Dermis microvascular lymphatic vessel endothelial cell (primary cell): ENCODE results near the gene TMED1. TPM values are rescaled to one million over a fixed set of nuclear protein-coding genes. Genes with fewer than 3 reads are reported as not detected.

Experiments used
- DNase-seq, 2 donors: peaks; one replicate each; pipeline versions ENCODE4 v3.0.0 to v3.0.0-alpha.2; 2010; ENCODE audit warnings: low read depth in 2 of 2
- total RNA-seq: library from RNA; depleted of rRNA; stranded (reverse); fragments of >200 nt; gene quantifications from 2 replicates; pipeline ENCODE4 v1.2.1, GENCODE V29; 2014

The TMED1 gene
- total RNA-seq, 1 donor from 2014 or later = 34.1 TPM

- no peak for DNase-seq
Observed at GRCh38 chr19:10811391-10812111, 24.5 kb downstream of the TMED1 start.

GRCh38 chr19:10809651-10810285 is 26.2 kb downstream of the TMED1 start:
- no peak for DNase-seq

DNA sequence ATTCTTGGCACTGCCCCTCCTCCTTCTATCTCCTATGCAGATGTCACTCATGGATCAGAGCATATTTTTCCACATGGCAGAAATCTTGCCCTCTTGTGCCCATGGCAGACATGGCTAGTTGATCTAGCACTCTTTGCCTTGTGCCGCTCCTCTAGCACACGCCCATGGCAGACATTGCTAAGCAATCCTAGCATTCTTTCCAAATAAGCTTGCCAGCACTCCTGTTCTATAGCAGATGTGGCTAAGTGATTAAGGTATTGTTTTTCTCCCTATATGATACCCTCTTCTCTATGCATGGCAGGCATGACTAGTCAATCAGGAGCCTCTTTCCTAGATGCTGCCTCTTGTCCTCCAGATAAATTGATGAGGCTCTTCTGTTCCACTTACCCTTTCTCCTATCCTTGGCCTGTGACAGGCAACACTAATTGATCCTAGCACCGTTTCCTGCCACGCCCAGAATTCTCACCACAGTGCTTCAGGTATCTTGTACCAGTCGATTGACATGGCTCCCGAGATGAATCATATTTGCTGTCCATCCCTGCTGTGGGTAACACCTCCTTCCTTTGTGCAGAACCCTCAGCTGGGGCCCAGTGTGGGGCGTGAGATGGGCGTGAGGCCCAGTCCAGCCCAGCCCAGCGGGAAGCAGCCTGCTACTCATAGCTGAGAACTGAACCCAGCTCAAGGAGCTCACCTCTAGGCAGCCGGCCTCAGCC is 26.9 kb downstream of the TMED1 start:
- no peak for DNase-seq

DNA sequence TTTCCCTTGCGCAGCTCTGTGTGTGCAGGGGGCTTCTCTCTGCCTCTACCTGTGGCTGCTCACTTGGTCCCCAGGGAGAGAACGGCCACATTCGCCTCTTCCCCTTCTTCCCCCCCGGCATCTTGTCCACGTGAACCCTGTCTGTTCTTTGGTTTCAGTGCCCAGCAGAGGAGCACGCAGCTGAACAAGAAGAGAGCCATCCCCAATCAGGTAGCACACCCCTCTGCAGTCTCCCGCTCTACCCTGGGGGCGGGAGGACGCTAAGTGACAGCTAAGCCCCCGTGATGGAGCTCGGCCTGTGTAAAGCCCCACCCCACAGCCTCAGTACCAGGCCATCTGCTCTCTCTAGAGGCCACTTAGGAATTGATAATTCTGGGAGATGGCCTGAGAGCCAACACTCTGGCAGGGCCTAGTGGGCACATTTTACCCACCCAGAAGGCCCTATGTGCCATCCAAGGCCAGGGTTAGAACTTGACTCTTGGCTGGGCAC is 30.2 kb downstream of the TMED1 start:
- DNase-seq = no peak

- no peak for DNase-seq
Observed at GRCh38 chr19:10805065-10805757, 30.8 kb downstream of the TMED1 start.

DNA sequence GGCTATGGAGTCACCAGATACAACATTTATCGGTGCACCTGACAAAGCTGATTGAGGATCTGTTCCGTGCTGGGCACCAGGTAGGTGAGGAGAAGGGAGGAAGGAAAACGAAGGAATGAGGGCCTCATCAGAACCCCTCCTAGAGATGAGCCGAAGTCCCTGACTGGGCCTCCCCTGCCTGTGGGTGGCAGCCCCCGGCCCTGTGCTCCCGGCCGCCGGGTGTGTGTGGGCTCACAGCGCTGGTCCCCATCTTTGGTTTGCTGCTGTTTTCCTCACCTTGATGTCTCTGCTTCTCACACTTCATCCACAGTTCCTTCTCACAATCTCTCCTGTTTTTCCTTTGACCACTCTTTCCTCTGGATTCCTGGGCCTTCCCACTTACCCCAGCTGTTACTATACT is 32.8 kb downstream of the TMED1 start:
- no peak for DNase-seq

DNA sequence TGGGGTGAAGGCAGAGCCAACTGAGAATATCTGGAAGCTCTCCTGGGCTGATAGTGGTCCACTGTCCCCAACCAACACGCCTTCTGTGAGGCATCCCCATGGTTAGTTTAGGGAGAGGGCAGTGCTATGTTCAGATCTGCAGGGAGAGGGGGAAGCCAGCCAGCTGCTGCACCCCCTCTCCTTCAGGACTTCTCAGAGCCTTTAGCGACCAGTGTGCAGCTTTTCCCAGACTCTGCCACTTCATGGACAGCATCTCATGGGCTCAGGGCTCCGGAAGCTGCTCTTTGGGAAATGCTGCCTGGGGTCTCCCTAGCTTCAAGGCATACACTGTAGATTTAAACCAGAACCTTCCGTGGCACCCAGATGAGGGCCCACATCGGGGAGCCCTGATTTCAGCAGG is 33.5 kb downstream of the TMED1 start:
- DNase-seq = no peak

- DNase-seq = peak in 1 of 2 donors; percentile 56
Observed at GRCh38 chr19:10800488-10800887, 35.5 kb downstream of the TMED1 start.

DNA sequence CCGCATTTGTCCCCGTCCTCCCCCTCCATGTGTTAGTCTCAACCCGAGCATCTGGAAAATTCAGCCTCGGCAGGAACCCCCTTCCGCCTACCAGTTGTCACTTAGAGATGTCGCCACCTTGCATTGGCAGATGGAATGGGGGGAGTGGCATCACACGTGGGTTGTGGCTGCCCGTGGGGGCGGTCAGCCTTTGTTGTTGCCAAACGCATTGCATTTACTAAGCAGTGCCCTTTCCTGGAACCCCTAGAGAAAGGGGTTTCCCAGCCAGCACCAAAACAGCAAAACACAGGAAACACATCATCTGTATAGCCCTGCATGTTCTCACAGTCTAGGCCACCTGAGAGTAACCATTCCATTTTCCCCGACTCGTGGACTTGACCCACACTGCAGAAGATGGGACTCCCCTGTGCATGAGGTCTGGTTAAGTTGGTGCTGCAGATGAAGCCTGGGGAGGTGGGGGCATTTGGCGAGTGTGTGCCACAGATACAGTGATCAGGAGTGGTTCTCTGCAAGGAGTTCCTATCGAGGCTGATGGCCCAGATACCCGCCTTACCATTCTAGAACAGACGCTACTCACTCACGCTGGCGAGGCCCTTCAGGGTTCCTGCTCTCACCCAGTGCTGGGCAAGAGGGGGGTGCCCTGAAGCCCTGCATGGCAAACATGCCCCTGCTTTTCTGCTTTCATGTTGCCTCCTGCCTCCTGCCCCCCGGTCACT is 38.3 kb downstream of the TMED1 start:
- peak; percentile 71 to 85 for DNase-seq

- DNase-seq = no peak
Observed at GRCh38 chr19:10797078-10797477, 38.9 kb downstream of the TMED1 start.

DNA sequence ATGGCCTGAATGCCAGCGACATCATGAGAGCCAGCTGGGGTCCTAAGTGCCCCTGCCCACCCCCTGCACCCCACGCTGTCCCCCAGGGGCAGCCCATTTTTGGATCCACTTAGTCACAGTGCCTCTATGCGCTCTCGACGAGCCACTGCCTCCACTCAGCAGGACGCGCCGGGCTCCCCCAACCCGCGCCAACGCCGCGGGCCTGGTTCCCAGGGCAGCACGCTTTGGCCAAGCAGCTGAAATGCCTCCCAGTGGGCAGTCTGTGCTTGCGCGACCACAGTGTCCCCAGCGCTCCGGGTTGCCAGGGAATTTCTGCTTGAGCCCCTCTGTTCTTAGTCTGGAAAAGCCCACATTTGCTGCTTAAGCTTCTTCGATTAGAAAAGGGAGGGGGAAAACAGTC is 39.4 kb downstream of the TMED1 start:
- no peak for DNase-seq

- DNase-seq = no peak
Observed at GRCh38 chr19:10789866-10790265, 46.1 kb downstream of the TMED1 start.

DNA sequence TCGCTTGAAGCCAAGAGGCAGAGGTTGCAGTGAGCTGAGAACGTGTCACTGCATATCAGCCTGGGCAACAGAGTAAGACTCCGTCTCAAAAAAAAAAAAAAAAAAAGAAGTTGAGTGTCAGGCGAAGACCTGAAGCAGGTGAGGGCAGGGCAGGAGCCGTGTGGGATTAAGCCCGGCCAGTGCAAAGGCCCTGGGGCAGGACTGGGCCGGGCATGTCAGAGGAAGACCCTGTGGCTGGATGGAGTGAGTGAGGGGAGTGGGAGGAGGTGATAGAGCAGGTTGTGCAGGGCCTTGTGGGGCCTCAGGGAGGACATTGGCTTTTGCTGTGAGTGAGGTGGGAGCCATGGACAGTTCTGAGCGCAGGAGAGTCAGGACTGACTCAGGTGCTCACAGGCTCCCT is 47.9 kb downstream of the TMED1 start:
- no peak for DNase-seq

GRCh38 chr19:10784257-10784656 is 51.8 kb downstream of the TMED1 start:
- no peak for DNase-seq

- no peak for DNase-seq
Observed at GRCh38 chr19:10782795-10783194, 53.2 kb downstream of the TMED1 start.

Other genes starting within 250 kb of the TMED1 start
- not detected in 2 replicates for gene AP1M2, start 248.9 kb downstream of the TMED1 start, total RNA-seq
- 43.6 and 96.3 TPM in 2 replicates for gene SLC44A2, start 210.7 kb downstream of the TMED1 start, total RNA-seq
- gene ILF3, start 181.9 kb downstream of the TMED1 start, total RNA-seq = 94.7 and 98.0 TPM in 2 replicates
- gene QTRT1, start 134.8 kb downstream of the TMED1 start, total RNA-seq = 23.3 and 29.7 TPM in 2 replicates
- 77.4 and 107 TPM in 2 replicates for gene DNM2, start 118.1 kb downstream of the TMED1 start, total RNA-seq
- gene C19orf38, start 12.2 kb upstream of the TMED1 start, total RNA-seq = 0.13 TPM in 1 of 2 replicates, not detected in the other
- gene CARM1, start 35.3 kb upstream of the TMED1 start, total RNA-seq = 19.0 and 26.4 TPM in 2 replicates
- gene YIPF2, start 92.4 kb upstream of the TMED1 start, total RNA-seq = 71.2 and 86.7 TPM in 2 replicates
- 29.5 and 35.5 TPM in 2 replicates for gene TIMM29, start 92.6 kb upstream of the TMED1 start, total RNA-seq
- gene SMARCA4, start 124.8 kb upstream of the TMED1 start, total RNA-seq = 50.1 and 77.0 TPM in 2 replicates